GM21367 (cell line): Measurements from ENCODE around the gene ADAM12.

ENCODE experiments used
- ATAC-seq: cut with Tn5 transposase; IDR thresholded peaks from one replicate; pipeline ENCODE4 v1.9.1; 2021; ENCODE audit not compliant: unreplicated experiment

The ADAM12 gene

GRCh38 chr10:126041804-126042231 is 346.5 kb downstream of the ADAM12 start:
- peak; percentile 99 for ATAC-seq

- no peak for ATAC-seq
Observed at GRCh38 chr10:126041117-126041516, 347.2 kb downstream of the ADAM12 start.

- ATAC-seq, result no peak
Observed at GRCh38 chr10:126037946-126038345, 350.3 kb downstream of the ADAM12 start.

GRCh38 chr10:126036515-126036914 is 351.8 kb downstream of the ADAM12 start:
- no peak for ATAC-seq

GRCh38 chr10:126034586-126034985 is 353.7 kb downstream of the ADAM12 start:
- ATAC-seq, result no peak

GRCh38 chr10:126029999-126030398 is 358.3 kb downstream of the ADAM12 start:
- ATAC-seq, result no peak

- no peak for ATAC-seq
Observed at GRCh38 chr10:126027692-126028091, 360.6 kb downstream of the ADAM12 start.

- ATAC-seq, result no peak
Observed at GRCh38 chr10:126022841-126023240, 365.4 kb downstream of the ADAM12 start.

GRCh38 chr10:126021833-126022500 is 366.3 kb downstream of the ADAM12 start:
- no peak for ATAC-seq

- ATAC-seq, result no peak
Observed at GRCh38 chr10:126017961-126018560, 370.2 kb downstream of the ADAM12 start.

- ATAC-seq, result no peak
Observed at GRCh38 chr10:126016882-126017281, 371.4 kb downstream of the ADAM12 start.

GRCh38 chr10:126016156-126016805 is 372.0 kb downstream of the ADAM12 start:
- no peak for ATAC-seq

- no peak for ATAC-seq
Observed at GRCh38 chr10:126015413-126015812, 372.9 kb downstream of the ADAM12 start.

- no peak for ATAC-seq
Observed at GRCh38 chr10:126014309-126014708, 374.0 kb downstream of the ADAM12 start.

- peak; percentile 51 for ATAC-seq
Observed at GRCh38 chr10:126013489-126014281, 374.6 kb downstream of the ADAM12 start.

GRCh38 chr10:126012485-126012884 is 375.8 kb downstream of the ADAM12 start:
- ATAC-seq, result no peak

- ATAC-seq, result no peak
Observed at GRCh38 chr10:126011995-126012394, 376.3 kb downstream of the ADAM12 start.

- ATAC-seq, result no peak
Observed at GRCh38 chr10:126009650-126010049, 378.6 kb downstream of the ADAM12 start.

- no peak for ATAC-seq
Observed at GRCh38 chr10:126006906-126007305, 381.4 kb downstream of the ADAM12 start.

- ATAC-seq, result no peak
Observed at GRCh38 chr10:126006264-126006663, 382.0 kb downstream of the ADAM12 start.

GRCh38 chr10:126004752-126005151 is 383.5 kb downstream of the ADAM12 start:
- no peak for ATAC-seq
